Right atrium auricular region (tissue), 2 donors: Measurements from ENCODE around the gene SV2A. TPM values are rescaled to one million over a fixed set of nuclear protein-coding genes. Genes with fewer than 3 reads are reported as not detected.
"Not testable (repeated sequence)": the region's sequence is repeated elsewhere in the genome, so short reads cannot be mapped to it uniquely, and the experiment has no call there.

Source experiments
- DNase-seq: peaks from one replicate; pipeline ENCODE4 v3.0.0-alpha.2; 2019; ENCODE audit warnings: low spot score
- H3K27ac ChIP-seq, 2 donors: fragments of 200-600 bp; sonication (generic); 1 replicate in 1 of 2; 2 replicates in 1 of 2; pipeline ENCODE4 v1.5.1; 2016 to 2019
- H3K27me3 ChIP-seq, 2 donors: fragments of 200-600 bp; sonication (generic); one replicate each; pipeline versions ENCODE4 v1.5.1 to v1.6.0; 2017 to 2019
- H3K36me3 ChIP-seq: fragments of 200-600 bp; sonication (generic); one replicate; pipeline ENCODE4 v1.5.1; 2016
- H3K4me1 ChIP-seq, 2 donors: fragments of 200-600 bp; sonication (generic); one replicate each; pipeline versions ENCODE4 v1.5.1 to v1.6.0; 2017 to 2019
- H3K4me3 ChIP-seq, 2 donors: fragments of 200-600 bp; sonication (generic); 1 replicate in 1 of 2; 2 replicates in 1 of 2; pipeline ENCODE4 v1.5.1; 2017 to 2019; ENCODE audit warnings: mild to moderate bottlenecking in 1 of 2, moderate library complexity in 1 of 2
- H3K9me3 ChIP-seq, 2 donors: fragments of 200-600 bp; sonication (generic); one replicate each; pipeline ENCODE4 v1.5.1; 2019
- CTCF ChIP-seq, 2 donors: fragments of 200-600 bp; sonication (generic); IDR thresholded peaks; one replicate each; pipeline ENCODE4 v1.5.1; 2019; ENCODE audit warnings: antibody characterized with exemption in 2 of 2
- total RNA-seq, 2 donors: library from RNA; depleted of rRNA; stranded (reverse); fragments of >200 nt; gene quantifications; one replicate each; pipeline ENCODE4 v1.1.0, GENCODE V29; 2016

SV2A gene
- total RNA-seq, 2 donors from 2014 or later: 1.0 to 6.3 TPM

DNA sequence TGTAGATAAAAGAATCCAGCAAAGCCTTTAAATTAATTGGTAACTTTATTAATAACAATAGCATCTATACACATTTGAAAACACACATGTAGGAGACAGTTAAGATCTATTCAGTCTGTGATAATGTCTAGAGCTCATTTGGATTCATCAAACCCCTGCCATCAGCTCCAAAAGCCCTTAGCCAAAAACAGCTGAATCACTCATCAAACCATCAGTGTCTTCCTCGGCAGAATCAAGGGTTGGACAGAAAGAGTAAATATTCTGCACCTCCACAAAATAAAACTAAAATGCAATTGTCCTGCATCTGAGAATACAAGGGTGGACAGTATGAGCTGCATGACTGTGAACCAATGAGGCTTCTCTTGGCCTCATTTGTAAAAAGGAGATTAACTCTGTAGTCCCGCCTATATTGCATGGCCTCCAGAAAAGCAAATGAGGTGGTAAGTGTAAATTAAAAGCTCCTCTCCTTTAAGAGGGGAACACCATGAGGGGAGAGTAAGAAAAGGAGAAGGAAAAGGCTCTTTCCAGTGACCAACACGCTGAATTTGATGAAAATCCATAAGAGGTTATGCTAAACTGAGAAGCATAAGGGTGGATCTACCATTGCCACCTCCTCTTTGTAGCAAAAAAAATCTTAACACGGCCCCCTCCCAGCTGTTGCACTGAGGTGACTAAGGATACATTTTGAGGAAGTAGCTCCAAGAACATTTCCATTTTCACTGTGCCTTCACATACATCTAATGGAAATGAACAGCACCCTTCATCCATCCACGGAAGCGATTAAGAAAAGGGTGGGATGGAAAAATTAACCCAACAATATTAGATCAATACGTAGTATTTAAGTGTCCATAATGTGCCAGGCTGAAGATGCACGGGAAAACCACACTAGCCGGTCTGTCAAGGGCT is 33.0 kb downstream of the SV2A start:
- Histone ChIP-seq H3K4me1 (peaks cover 0 to 19% of the 10 kb centered on the region in 2 donors), H3K27ac (peak overlapping the region; percentile 95 to 99), H3K27me3 (no peaks in the 10 kb centered on the region), H3K36me3 (no peaks in the 10 kb centered on the region), H3K9me3 (no peaks in the 10 kb centered on the region), H3K4me3 (peak overlapping the region; percentile 66 to 78)
- no peak for TF ChIP-seq CTCF (IDR thresholded peaks at IDR 0.05)
- peak; percentile 58 for DNase-seq

DNA sequence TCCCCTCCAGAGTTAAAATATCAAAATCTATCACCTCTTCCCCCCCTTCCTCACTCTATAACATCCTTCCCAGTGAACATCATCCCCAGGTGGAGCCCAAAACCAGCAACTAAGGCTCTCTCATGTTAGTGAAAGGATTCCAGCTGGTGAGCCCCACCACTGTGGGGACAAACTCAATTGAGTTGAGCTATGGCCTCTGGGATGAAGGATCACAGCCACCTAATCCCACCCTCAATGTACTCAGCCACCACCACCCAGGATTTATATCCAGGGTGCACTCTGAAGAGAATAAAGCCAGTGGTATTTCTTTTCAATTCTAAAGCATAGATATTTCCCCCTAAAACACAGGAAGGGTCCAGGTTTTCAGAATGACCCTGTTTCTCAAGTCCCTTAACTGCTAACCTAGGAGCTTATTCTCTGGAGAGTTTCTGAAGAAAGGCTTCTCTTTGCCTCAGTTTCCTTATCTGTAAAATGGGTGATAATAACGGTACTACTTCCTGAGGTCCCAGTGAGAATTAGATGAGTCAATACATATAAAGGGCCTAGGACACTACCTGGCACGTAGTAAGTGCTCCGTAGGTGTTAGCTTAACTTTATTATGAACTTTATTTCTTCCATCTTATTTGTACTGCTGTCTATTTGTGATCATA is 33.9 kb downstream of the SV2A start:
- no peak overlapping the region for H3K4me3 ChIP-seq
- no peak for TF ChIP-seq CTCF (IDR thresholded peaks at IDR 0.05)
- peak; percentile 50 for DNase-seq
- H3K27me3 ChIP-seq: no peaks in the 10 kb centered on the region
- H3K9me3 ChIP-seq: no peaks in the 10 kb centered on the region
- no peaks in the 10 kb centered on the region for H3K36me3 ChIP-seq
- peak overlapping the region in 1 of 2 donors; percentile 99 for H3K27ac ChIP-seq
- H3K4me1 ChIP-seq: peaks cover 0 to 19% of the 10 kb centered on the region in 2 donors

DNA sequence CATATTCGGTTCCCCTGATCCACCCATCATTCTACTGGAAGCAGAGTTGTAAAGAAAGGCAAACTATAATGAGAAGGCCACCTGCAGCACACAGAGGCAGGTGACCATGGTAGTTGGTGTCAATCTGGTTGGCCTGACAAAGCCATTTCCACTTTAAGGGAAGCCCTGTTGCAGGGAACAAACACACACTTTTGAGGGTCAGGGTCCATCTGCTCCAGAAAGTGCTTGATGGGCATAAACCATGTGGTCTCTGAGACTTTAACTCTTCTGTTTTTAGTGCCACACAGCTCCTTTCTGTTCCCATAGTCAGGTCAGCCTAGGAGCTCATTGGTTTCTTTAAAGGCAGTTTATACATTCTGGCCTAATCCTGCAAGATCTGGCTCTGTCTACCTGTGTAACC is 35.8 kb downstream of the SV2A start:
- Histone ChIP-seq H3K4me1 (peaks cover 0 to 19% of the 10 kb centered on the region in 2 donors), H3K27ac (no peak overlapping the region), H3K9me3 (no peaks in the 10 kb centered on the region), H3K4me3 (no peak overlapping the region), H3K36me3 (no peaks in the 10 kb centered on the region), H3K27me3 (no peaks in the 10 kb centered on the region)
- no peak for TF ChIP-seq CTCF (IDR thresholded peaks at IDR 0.05)
- DNase-seq: peak; percentile 55

GRCh38 chr1:149879556-149879955 is 38.1 kb downstream of the SV2A start:
- TF ChIP-seq CTCF (IDR thresholded peaks at IDR 0.05): no peak
- H3K4me1 ChIP-seq: peaks cover 0 to 13% of the 10 kb centered on the region in 2 donors
- DNase-seq: peak; percentile 21
- no peaks in the 10 kb centered on the region for H3K27me3 ChIP-seq
- H3K9me3 ChIP-seq: no peaks in the 10 kb centered on the region
- no peaks in the 10 kb centered on the region for H3K36me3 ChIP-seq
- H3K4me3 ChIP-seq: no peak overlapping the region
- no peak overlapping the region for H3K27ac ChIP-seq

DNA sequence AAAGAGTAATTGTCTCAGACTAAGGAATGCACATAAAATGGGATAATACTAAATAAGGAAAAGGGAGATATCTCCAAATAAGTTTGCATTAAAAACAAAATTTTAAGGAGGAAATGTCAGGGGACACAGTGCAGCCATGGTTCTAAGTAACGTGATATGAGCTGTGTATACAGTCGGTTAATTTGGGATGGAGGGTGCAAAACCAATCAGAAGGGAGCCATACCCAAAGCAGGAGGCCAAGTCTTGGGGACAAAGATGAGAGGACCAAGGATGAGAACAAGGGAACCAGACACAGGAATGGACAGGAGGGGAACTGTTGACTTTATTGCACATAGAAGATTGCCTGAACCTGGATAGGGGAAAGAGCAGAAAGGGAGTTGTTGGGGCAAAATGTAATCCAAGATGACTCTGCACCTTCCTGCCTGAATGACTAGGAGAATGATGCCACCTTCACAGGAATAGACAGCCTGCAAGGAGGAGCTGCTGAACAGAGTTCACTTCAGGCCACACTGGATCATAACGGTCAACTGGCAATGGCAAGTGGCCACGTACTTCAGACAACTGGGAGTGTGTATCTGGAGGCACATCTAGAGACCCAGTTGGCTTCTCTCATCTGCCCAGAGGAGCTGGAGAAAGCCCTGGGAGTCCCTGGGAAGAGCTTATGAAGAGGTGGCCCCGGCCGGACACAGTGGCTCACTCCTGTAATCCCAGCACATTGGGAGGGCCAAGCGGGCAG is 40.3 kb downstream of the SV2A start:
- Histone ChIP-seq H3K36me3 (no peaks in the 10 kb centered on the region), H3K27ac (no peak overlapping the region), H3K4me3 (no peak overlapping the region), H3K9me3 (no peaks in the 10 kb centered on the region), H3K27me3 (no peaks in the 10 kb centered on the region), H3K4me1 (no peaks in the 10 kb centered on the region)
- no peak for DNase-seq
- no peak for TF ChIP-seq CTCF (IDR thresholded peaks at IDR 0.05)

DNA sequence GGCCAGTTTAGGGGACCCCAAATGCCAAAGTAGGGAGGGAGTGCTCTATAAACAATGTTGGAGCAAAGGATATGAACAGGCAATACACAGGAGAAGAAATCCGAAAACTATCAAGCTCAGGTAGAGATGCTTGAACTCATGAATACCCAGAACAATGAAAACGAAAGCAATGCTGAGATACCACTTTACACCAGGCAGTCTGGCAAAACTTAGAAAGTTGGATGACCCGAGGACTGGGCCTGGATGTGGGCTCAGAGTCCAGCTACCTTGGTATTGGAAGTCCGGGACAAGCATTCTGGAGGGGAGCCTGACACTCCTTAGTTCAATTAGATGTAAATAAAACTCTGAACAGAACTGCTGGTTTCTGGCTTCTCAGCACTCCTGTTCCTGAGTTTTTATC is 44.6 kb downstream of the SV2A start:
- H3K4me1 ChIP-seq, H3K27me3 ChIP-seq, H3K4me3 ChIP-seq, DNase-seq, H3K9me3 ChIP-seq, H3K27ac ChIP-seq, H3K36me3 ChIP-seq: not testable (repeated sequence)

DNA sequence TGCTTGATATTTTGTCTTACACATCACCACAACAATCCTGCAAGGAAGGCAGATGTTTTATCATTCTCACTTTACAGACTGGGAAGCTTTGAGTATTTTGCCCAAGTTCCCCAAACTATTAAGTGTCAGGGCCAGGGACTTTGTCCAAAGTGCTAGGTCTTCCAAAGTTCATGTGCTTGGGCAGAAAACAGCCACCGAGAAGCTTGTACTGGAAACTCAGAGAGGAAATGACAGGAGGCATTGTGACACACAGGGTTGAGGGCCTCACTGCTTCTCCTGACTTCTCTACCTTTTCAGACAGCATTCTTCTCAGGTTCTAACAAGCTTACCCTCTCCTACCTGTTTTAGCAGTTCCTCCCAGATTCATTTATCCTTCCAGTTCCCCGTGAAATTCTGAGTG is 50.8 kb downstream of the SV2A start:
- DNase-seq, H3K36me3 ChIP-seq, H3K27ac ChIP-seq, H3K27me3 ChIP-seq, H3K9me3 ChIP-seq, H3K4me1 ChIP-seq, H3K4me3 ChIP-seq: not testable (repeated sequence)

- not testable (repeated sequence) for DNase-seq, H3K4me1 ChIP-seq, H3K4me3 ChIP-seq, H3K9me3 ChIP-seq, H3K36me3 ChIP-seq, H3K27ac ChIP-seq, H3K27me3 ChIP-seq
Measured at GRCh38 chr1:149861497-149862054, 56.1 kb downstream of the SV2A start.
